Osteoblast (primary cell): ENCODE measurements around the gene ST6GALNAC2. TPM values are rescaled to one million over a fixed set of nuclear protein-coding genes. Genes with fewer than 3 reads are reported as not detected.
"Not testable (repeated sequence)": the region's sequence is repeated elsewhere in the genome, so short reads cannot be mapped to it uniquely, and the experiment has no call there.

Experiments used
- DNase-seq: peaks from one replicate; pipeline ENCODE4 v3.0.0; 2011; ENCODE audit warnings: low spot score, mixed read lengths; ENCODE audit not compliant: insufficient read length; ENCODE audit errors: missing footprints
- H2AFZ ChIP-seq: 2 replicates; pipeline ENCODE4 v1.6.0; 2011; ENCODE audit warnings: mild to moderate bottlenecking, low read length
- H3K27ac ChIP-seq: 2 replicates; pipeline ENCODE4 v1.5.1; 2011; ENCODE audit warnings: mild to moderate bottlenecking, low read depth, low read length, moderate library complexity
- H3K27me3 ChIP-seq: 2 replicates; pipeline ENCODE4 v1.6.0; 2012; ENCODE audit warnings: mild to moderate bottlenecking, control low read depth, inconsistent platforms, low read length, moderate library complexity; ENCODE audit not compliant: insufficient read depth
- H3K36me3 ChIP-seq: 2 replicates; pipeline ENCODE4 v1.5.1; 2011; ENCODE audit warnings: mild to moderate bottlenecking, low read length, control low read depth, moderate library complexity; ENCODE audit not compliant: insufficient read depth
- H3K4me1 ChIP-seq: 2 replicates; pipeline ENCODE4 v1.5.1; 2011; ENCODE audit warnings: mild to moderate bottlenecking, low read length, control low read depth, moderate library complexity; ENCODE audit not compliant: insufficient read depth
- H3K4me2 ChIP-seq: 2 replicates; pipeline ENCODE4 v1.6.0; 2011; ENCODE audit warnings: mild to moderate bottlenecking, low read length; ENCODE audit not compliant: insufficient read depth
- H3K4me3 ChIP-seq: fragments of 200-600 bp; sonication (generic); 3 replicates; pipeline ENCODE4 v1.5.1; 2012; ENCODE audit warnings: mild to moderate bottlenecking, low read length, inconsistent platforms; ENCODE audit not compliant: insufficient read depth
- H3K79me2 ChIP-seq: 2 replicates; pipeline ENCODE4 v1.6.0; 2012; ENCODE audit warnings: mild to moderate bottlenecking, low read length, control low read depth, inconsistent platforms; ENCODE audit not compliant: insufficient read depth
- H3K9me3 ChIP-seq: 2 replicates; pipeline ENCODE4 v1.5.1; 2011; ENCODE audit warnings: low read depth, low read length, control low read depth
- H4K20me1 ChIP-seq: 2 replicates; pipeline ENCODE4 v1.6.0; 2012; ENCODE audit warnings: mild to moderate bottlenecking, low read length, control low read depth; ENCODE audit not compliant: insufficient read depth
- CTCF ChIP-seq: IDR thresholded peaks from 2 replicates; pipeline ENCODE4 v1.5.1; 2011; ENCODE audit warnings: mild to moderate bottlenecking, low read depth, low read length, moderate library complexity; ENCODE audit errors: extremely low read depth
- total RNA-seq: library from RNA; depleted of rRNA; stranded (reverse); fragments of >200 nt; gene quantifications from 2 replicates; pipeline ENCODE4 v1.2.3, GENCODE V29; 2012

ST6GALNAC2 gene
- total RNA-seq, 1 donor, result 0.36 TPM

DNA sequence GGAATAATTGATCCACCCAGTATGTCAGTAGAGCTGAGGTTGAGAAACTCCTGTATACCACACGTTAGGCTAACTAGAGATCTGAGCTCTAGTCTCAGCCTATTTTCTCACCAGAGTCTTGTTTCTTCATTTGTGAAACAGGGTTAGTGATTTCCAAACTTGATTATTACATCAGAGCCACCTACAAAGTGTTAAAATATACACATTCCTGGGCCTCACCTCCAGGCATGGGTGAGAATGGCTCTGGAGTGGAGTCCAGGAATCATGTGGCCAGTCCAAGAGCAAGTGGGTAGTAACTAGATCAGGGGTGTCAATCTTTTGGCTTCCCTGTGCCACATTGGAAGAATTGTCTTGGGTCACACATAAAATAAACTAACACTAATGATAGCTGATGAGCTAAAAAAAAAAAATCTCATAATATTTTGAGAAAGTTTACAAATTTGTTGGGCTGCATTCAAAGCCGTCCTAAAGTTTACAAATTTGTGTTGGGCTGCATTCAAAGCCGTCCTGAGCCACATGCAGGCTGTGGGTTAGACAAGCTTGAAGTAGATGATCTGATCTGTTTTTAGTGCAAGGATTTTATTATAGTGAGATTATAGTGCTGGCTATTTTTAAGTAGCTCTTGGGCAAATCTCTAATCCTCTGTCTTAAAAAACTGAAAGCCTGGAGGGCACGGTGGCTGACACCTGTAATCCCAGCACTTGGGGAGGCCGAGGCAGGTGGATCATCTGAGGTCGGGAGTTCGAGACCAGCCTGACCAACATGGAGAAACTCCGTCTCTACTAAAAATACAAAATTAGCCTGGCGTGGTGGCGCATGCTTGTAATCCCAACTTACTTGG lies 25.4 kb downstream of the ST6GALNAC2 start:
- no peak for TF ChIP-seq CTCF
- Histone ChIP-seq H3K9me3 (no peaks in the 10 kb centered on the region), H3K4me3 (peak overlapping the region; percentile 10), H4K20me1 (peaks cover 47% of the 10 kb centered on the region), H2AFZ (no peak overlapping the region), H3K36me3 (peaks cover 29% of the 10 kb centered on the region), H3K79me2 (peaks cover 50% of the 10 kb centered on the region), H3K4me1 (peaks cover 51% of the 10 kb centered on the region), H3K27me3 (no peaks in the 10 kb centered on the region), H3K27ac (peak overlapping the region; percentile 77), H3K4me2 (peak overlapping the region; percentile 94)
- peak; percentile 8 for DNase-seq

DNA sequence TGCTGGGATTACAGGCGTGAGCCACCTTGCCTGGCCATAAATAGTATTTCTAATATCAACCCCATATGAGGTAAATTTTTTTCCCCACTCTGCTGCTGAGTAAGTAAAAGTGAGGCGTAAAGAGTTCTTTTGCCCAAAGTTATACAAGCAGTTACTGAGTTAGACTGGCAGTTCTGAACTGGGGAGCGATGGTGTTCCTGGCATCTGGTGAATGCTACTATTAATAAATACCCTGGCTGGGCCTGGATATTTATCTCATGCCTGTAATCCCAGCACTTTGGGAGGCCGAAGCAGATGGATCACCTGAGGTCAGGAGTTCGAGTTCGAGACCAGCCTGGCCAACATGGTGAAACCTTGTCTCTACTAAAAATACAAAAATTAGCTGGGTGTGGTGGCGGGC lies 26.2 kb downstream of the ST6GALNAC2 start:
- H4K20me1 ChIP-seq, result peaks cover 40% of the 10 kb centered on the region
- H3K36me3 ChIP-seq, result peaks cover 21% of the 10 kb centered on the region
- H3K9me3 ChIP-seq, H2AFZ ChIP-seq, H3K27me3 ChIP-seq: not testable (repeated sequence)
- peaks cover 50% of the 10 kb centered on the region for H3K79me2 ChIP-seq
- peak overlapping the region; percentile 94 for H3K4me2 ChIP-seq
- peak; percentile 11 for DNase-seq
- H3K4me1 ChIP-seq, result peaks cover 51% of the 10 kb centered on the region
- peak overlapping the region; percentile 97 for H3K4me3 ChIP-seq
- H3K27ac ChIP-seq, result peak overlapping the region; percentile 98

DNA sequence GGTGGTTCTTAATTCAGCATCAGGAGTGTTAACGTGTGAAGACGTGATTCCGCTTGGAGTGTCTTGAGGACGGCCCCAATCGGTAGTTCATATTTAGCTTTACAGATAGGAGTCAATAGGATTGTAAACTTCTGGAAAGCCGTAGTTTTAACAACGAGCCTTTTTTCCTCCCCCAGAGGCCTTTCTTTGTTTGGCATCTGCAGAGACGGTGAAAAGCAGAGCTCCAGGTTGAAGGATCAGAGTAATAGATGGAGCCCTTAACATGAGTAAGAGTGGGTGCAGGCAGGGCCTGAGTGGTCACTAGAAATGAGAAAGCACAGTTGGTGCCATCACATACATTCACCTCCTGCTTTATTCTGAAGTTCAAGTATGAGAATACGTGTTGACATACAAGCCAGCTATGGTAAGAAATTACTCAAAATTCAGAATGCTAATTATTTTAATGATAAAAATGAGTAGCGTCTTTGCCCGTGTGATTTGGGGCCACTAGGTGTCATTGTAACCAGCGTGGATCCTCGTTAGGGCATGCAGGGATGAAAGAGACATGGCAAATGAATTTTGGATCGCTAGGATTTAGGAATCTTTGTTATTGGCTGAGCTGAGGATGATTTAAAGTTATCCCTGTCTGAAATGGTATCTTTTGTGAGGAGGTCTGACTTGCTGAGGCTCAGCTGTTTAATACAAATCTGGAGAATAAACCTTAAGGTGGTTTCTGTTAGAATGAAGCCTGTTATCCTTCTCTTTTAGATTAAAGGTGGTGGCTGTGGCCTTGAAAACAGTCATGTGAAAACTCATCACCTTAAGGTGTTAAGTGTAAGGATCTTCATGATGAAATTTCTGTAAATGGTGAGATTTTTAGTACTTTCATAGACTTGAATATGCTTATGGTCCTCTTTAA lies 27.2 kb downstream of the ST6GALNAC2 start:
- peak; percentile 47 for TF ChIP-seq CTCF

GRCh38 chr17:76557368-76558197 lies 28.1 kb downstream of the ST6GALNAC2 start:
- DNase-seq, result peak; percentile 92
- Histone ChIP-seq H3K36me3 (peaks cover 20% of the 10 kb centered on the region), H3K9me3 (no peaks in the 10 kb centered on the region), H3K4me2 (peak overlapping the region; percentile 94), H3K79me2 (peaks cover 50% of the 10 kb centered on the region), H3K27me3 (no peaks in the 10 kb centered on the region), H3K4me3 (peak overlapping the region; percentile 97), H3K4me1 (peaks cover 42% of the 10 kb centered on the region), H2AFZ (peak overlapping the region; percentile 96), H4K20me1 (peaks cover 36% of the 10 kb centered on the region), H3K27ac (peak overlapping the region; percentile 98)
- TF ChIP-seq CTCF, result peak; percentile 60

More for the DNA sequence above, 27.2 kb downstream of the ST6GALNAC2 start:
- peak overlapping the region; percentile 94 for H3K4me2 ChIP-seq
- no peak overlapping the region for H2AFZ ChIP-seq
- H3K4me1 ChIP-seq, result peaks cover 51% of the 10 kb centered on the region
- peaks cover 20% of the 10 kb centered on the region for H3K36me3 ChIP-seq
- peak overlapping the region; percentile 98 for H3K27ac ChIP-seq
- H3K27me3 ChIP-seq, result no peaks in the 10 kb centered on the region
- DNase-seq, result peak; percentile 29
- peaks cover 50% of the 10 kb centered on the region for H3K79me2 ChIP-seq
- peak overlapping the region; percentile 97 for H3K4me3 ChIP-seq
- peaks cover 40% of the 10 kb centered on the region for H4K20me1 ChIP-seq
- no peaks in the 10 kb centered on the region for H3K9me3 ChIP-seq
